Stimulated activated CD4-positive, alpha-beta T cell treated with anti-CD3 and anti-CD28 coated beads, TNF-alpha, amount 100 ng/mL, for 4 hours (primary cell): Measurements from ENCODE around the gene ATP10B.

ENCODE experiments used
- DNase-seq, 3 experiments: peaks; one replicate each; pipeline ENCODE4 v3.0.0-alpha.2; 2020; ENCODE audit warnings: low read depth in 3 of 3

Gene ATP10B

GRCh38 chr5:160637357-160638090 lies 214.5 kb downstream of the ATP10B start:
- no peak for DNase-seq

- DNase-seq = no peak
Measured at GRCh38 chr5:160635663-160636062, 216.3 kb downstream of the ATP10B start.

- DNase-seq = no peak
Measured at GRCh38 chr5:160635046-160635445, 217.0 kb downstream of the ATP10B start.

- DNase-seq = no peak
Measured at GRCh38 chr5:160629003-160629402, 223.0 kb downstream of the ATP10B start.

- no peak for DNase-seq
Measured at GRCh38 chr5:160628619-160628968, 223.4 kb downstream of the ATP10B start.

GRCh38 chr5:160627921-160628618 lies 223.9 kb downstream of the ATP10B start:
- no peak for DNase-seq

- DNase-seq = no peak
Measured at GRCh38 chr5:160626322-160626721, 225.7 kb downstream of the ATP10B start.

GRCh38 chr5:160621526-160621925 lies 230.5 kb downstream of the ATP10B start:
- no peak for DNase-seq

GRCh38 chr5:160620401-160620800 lies 231.6 kb downstream of the ATP10B start:
- DNase-seq = no peak

- DNase-seq = no peak
Measured at GRCh38 chr5:160619381-160619780, 232.6 kb downstream of the ATP10B start.

- no peak for DNase-seq
Measured at GRCh38 chr5:160618286-160618685, 233.7 kb downstream of the ATP10B start.

GRCh38 chr5:160616712-160617497 lies 235.1 kb downstream of the ATP10B start:
- no peak for DNase-seq

GRCh38 chr5:160614136-160614535 lies 237.9 kb downstream of the ATP10B start:
- no peak for DNase-seq

- DNase-seq = no peak
Measured at GRCh38 chr5:160605266-160605665, 246.7 kb downstream of the ATP10B start.

GRCh38 chr5:160604484-160604883 lies 247.5 kb downstream of the ATP10B start:
- DNase-seq = no peak

GRCh38 chr5:160602744-160603143 lies 249.3 kb downstream of the ATP10B start:
- no peak for DNase-seq

- no peak for DNase-seq
Measured at GRCh38 chr5:160601046-160601445, 251.0 kb downstream of the ATP10B start.

- no peak for DNase-seq
Measured at GRCh38 chr5:160573318-160573717, 278.7 kb downstream of the ATP10B start.

GRCh38 chr5:160567031-160567705 lies 284.8 kb downstream of the ATP10B start:
- DNase-seq = no peak

GRCh38 chr5:160565376-160565775 lies 286.6 kb downstream of the ATP10B start:
- DNase-seq = no peak

- no peak for DNase-seq
Measured at GRCh38 chr5:160556846-160557245, 295.2 kb downstream of the ATP10B start.

- no peak for DNase-seq
Measured at GRCh38 chr5:160555971-160556631, 295.9 kb downstream of the ATP10B start.
